Endothelial cell (in vitro differentiated cells): ENCODE measurements around the gene SYNPO2L. TPM values are rescaled to one million over a fixed set of nuclear protein-coding genes. Genes with fewer than 3 reads are reported as not detected.
A peak's percentile ranks its signal among the peaks of the same experiment; 100 is the strongest.

Experiments
- DNase-seq: peaks from one replicate; pipeline ENCODE4 v3.0.0; 2021; ENCODE audit warnings: low spot score
- H3K27ac Mint-ChIP-seq: one replicate; pipeline ENCODE4 v1.8.0; 2021; ENCODE audit warnings: mixed read lengths, inconsistent platforms; ENCODE audit not compliant: unreplicated experiment
- H3K27me3 Mint-ChIP-seq: one replicate; pipeline ENCODE4 v1.8.0; 2021; ENCODE audit warnings: mild to moderate bottlenecking, moderate library complexity, mixed read lengths, inconsistent platforms; ENCODE audit not compliant: unreplicated experiment
- H3K36me3 Mint-ChIP-seq: one replicate; pipeline ENCODE4 v1.8.0; 2021; ENCODE audit warnings: mild to moderate bottlenecking, low read depth, mixed read lengths, inconsistent platforms; ENCODE audit not compliant: unreplicated experiment
- H3K4me1 Mint-ChIP-seq: one replicate; pipeline ENCODE4 v1.8.0; 2021; ENCODE audit warnings: mild to moderate bottlenecking, mixed read lengths, inconsistent platforms; ENCODE audit not compliant: unreplicated experiment
- H3K4me3 Mint-ChIP-seq: one replicate; pipeline ENCODE4 v1.8.0; 2021; ENCODE audit warnings: mild to moderate bottlenecking, mixed read lengths, inconsistent platforms; ENCODE audit not compliant: unreplicated experiment
- H3K9me3 Mint-ChIP-seq: one replicate; pipeline ENCODE4 v1.8.0; 2021; ENCODE audit warnings: mixed read lengths, inconsistent platforms; ENCODE audit not compliant: unreplicated experiment
- total RNA-seq: library from RNA; stranded (reverse); fragmentation: NEBNext Ultra II Directional; extraction: Animal tissue kit (Norgen Biotek cat#: 25700); gene quantifications from one replicate; pipeline ENCODE4 v1.2.1, GENCODE V29; 2021; ENCODE audit not compliant: unreplicated experiment
- TF ChIP-seq, protein P1 (sequence below): fragments of 200-600 bp; sonication (generic); IDR thresholded peaks from one replicate; pipeline ENCODE4 v1.5.0; 2021; ENCODE audit warnings: antibody characterized with exemption; ENCODE audit not compliant: unreplicated experiment

Gene SYNPO2L
- total RNA-seq, 1 donor from 2014 or later = 0.13 TPM

DNA sequence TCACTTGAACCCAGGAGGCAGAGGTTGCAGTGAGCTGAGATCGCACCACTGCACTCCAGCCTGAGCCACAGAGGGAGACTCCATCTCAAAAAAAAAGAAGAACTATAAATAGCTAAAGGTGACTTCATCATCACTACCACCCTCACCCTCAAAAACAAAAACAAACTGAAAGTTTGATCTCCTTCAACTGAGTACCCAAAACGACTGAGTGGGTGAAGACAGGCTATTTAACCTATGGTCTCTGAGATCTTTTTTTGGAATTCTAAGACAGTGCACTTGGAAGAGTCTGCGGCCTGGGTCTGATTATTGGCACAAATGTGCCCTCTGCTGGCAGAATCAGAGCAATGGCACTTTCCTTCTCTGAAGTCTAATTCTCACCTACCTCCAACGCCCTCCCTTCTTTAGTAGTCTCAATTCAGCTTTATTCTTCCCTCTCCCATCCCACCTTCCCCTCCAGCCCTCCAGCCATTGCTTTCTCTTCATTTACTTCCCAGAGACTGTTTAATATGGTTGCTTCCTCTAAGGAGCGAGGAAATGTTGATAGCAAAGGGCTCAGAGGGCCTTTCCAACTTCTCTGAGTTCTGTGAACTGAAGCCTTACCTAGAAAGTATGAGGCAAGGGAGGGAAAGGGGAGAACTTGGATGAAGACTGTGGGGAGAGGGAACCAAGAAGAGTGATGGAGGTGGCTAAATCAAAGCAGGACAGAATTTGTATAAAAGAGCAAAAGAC, 11.7 kb downstream of the SYNPO2L start:
- peaks cover 33% of the 10 kb centered on the region for H3K4me1 Mint-ChIP-seq
- TF ChIP-seq, protein P1, sequence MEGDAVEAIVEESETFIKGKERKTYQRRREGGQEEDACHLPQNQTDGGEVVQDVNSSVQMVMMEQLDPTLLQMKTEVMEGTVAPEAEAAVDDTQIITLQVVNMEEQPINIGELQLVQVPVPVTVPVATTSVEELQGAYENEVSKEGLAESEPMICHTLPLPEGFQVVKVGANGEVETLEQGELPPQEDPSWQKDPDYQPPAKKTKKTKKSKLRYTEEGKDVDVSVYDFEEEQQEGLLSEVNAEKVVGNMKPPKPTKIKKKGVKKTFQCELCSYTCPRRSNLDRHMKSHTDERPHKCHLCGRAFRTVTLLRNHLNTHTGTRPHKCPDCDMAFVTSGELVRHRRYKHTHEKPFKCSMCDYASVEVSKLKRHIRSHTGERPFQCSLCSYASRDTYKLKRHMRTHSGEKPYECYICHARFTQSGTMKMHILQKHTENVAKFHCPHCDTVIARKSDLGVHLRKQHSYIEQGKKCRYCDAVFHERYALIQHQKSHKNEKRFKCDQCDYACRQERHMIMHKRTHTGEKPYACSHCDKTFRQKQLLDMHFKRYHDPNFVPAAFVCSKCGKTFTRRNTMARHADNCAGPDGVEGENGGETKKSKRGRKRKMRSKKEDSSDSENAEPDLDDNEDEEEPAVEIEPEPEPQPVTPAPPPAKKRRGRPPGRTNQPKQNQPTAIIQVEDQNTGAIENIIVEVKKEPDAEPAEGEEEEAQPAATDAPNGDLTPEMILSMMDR = peak; percentile 80

DNA sequence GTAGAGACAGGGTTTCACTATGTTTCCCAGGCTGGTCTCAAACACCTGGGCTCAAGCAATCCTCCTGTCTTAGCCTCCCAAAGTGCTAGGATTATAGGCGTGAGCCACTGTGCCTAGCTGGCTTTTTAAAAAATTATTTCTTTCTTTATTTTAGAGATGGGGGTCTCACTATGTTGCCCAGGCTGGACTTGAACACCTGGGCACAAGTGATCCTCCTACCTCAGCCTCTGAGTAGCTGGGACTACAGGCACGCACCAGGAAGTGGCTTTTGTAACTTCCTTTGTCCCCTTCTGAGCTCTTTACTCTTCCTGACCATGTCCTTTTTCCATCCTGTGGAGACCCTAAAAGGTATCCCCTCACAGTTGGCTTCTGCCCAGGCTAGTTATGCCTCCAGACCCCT, 12.5 kb downstream of the SYNPO2L start:
- TF ChIP-seq, protein P1 = no peak
- H3K9me3 Mint-ChIP-seq = no peaks in the 10 kb centered on the region
- peaks cover 27% of the 10 kb centered on the region for H3K4me1 Mint-ChIP-seq
- H3K27ac Mint-ChIP-seq = no peak overlapping the region
- H3K4me3 Mint-ChIP-seq = no peak overlapping the region
- peaks cover 4% of the 10 kb centered on the region for H3K36me3 Mint-ChIP-seq
- peaks cover 14% of the 10 kb centered on the region for H3K27me3 Mint-ChIP-seq
- no peak for DNase-seq

More for the DNA sequence above, 11.7 kb downstream of the SYNPO2L start:
- no peak overlapping the region for H3K4me3 Mint-ChIP-seq
- H3K36me3 Mint-ChIP-seq = peaks cover 4% of the 10 kb centered on the region
- H3K9me3 Mint-ChIP-seq = no peaks in the 10 kb centered on the region
- peak; percentile 67 for DNase-seq
- H3K27me3 Mint-ChIP-seq = peaks cover 16% of the 10 kb centered on the region
- peak overlapping the region; percentile 11 for H3K27ac Mint-ChIP-seq

DNA sequence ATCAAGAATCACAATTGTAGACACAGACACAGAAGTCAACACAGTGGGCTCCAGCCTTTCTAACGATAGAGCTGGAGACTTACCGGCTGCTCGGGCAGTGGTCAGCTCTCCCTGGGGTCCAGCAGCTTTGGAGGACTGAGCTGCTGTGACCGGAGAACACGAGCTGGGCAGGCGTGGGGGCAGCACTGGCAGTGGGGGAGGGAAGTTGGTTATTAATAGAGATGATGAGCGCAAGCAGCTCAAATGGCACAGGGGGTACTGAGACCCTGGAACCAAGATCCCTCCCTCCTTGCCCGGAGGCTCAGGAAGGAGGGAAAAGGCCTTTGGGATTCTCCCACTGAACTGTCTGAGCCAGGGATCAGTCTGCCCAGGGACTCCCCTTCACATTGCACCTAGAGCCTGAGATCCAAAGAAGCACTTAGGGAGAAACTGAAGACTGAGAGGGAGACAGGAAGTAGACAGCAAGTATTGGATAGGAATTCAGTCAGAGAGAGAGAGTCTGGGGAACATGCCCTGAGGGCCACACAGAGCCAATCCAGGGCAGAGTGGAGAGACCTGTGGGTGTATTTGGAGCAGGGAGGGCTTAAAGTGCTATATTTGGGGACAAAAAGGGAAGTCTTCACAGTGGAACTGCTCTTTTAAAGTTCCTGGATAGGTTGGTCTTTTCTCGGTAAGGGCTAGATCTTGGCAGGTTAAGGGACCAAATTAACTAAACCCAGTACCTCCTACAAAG, 14.3 kb downstream of the SYNPO2L start, which contains the start of gene MYOZ1:
Gene MYOZ1 (minus strand): TSS at position 147 of the 733 bp plus-strand sequence. CDS start 1,457 bp downstream, outside the sequence.
- TF ChIP-seq, protein P1 = no peak
- Mint-ChIP-seq H3K27me3 (peaks cover 17% of the 10 kb centered on the region), H3K36me3 (peaks cover 4% of the 10 kb centered on the region), H3K4me3 (peak within 1 kb of the TSS; percentile 4), H3K9me3 (no peaks in the 10 kb centered on the region), H3K4me1 (peaks cover 18% of the 10 kb centered on the region), H3K27ac (no peak within 1 kb of the TSS)
- no peak for DNase-seq

DNA sequence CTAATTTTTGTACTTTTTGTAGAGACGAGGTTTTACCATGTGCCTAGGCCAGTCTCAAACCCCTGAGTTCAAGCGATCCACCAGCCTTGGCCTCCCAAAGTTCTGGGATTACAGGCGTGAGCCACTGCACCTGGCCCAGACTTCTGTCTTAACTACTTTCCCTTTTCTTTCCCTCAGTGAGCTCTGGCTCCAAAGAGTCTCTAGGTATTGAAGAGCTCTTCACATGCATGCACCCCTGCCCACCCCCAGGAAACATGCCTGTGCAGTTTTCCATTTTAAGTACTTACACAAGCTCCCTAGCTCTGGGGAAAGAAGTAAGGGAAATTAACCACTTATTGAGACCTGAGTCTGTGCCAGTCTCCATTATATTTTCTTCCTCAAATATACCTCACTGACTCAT, 16.5 kb downstream of the SYNPO2L start:
- DNase-seq = no peak
- Mint-ChIP-seq H3K27ac (no peak overlapping the region), H3K4me1 (peaks cover 10% of the 10 kb centered on the region), H3K36me3 (peaks cover 4% of the 10 kb centered on the region), H3K27me3 (peaks cover 7% of the 10 kb centered on the region), H3K9me3 (no peaks in the 10 kb centered on the region), H3K4me3 (no peak overlapping the region)
- TF ChIP-seq, protein P1 = no peak

DNA sequence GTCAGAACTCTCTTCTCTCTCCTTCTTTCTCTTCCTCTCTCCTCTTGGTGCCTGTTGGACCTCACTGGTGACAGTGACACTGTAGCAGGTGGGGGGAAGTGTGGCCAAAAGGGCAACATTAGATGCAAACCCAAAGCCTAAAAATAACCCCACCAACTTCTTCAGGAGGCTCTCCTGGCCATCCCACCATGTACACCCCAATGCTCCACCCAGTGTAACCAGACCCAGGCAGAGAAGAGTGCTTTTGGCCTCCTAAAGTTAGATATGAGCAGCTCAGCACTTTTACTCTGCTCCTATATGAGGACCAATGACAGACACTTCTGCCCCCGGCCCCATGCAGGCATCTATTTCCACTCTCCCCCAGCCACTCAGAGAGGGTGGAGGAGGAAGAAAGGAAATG, 20.0 kb downstream of the SYNPO2L start:
- no peak overlapping the region for H3K4me3 Mint-ChIP-seq
- H3K27me3 Mint-ChIP-seq = peaks cover 7% of the 10 kb centered on the region
- TF ChIP-seq, protein P1 = no peak
- H3K27ac Mint-ChIP-seq = no peak overlapping the region
- peaks cover 2% of the 10 kb centered on the region for H3K4me1 Mint-ChIP-seq
- DNase-seq = no peak
- H3K9me3 Mint-ChIP-seq = no peaks in the 10 kb centered on the region
- H3K36me3 Mint-ChIP-seq = no peaks in the 10 kb centered on the region
